ENCODE measurements around the gene STKLD1. TPM values are rescaled to one million over a fixed set of nuclear protein-coding genes. Genes with fewer than 3 reads are reported as not detected.

Gene STKLD1
- total and polyA plus RNA-seq, 2 experiments from 2014 or later = 2.2 to 5.1 TPM

GRCh38 chr9:133436681-133437080 lies 60.5 kb downstream of the STKLD1 start:
- no peak for TF ChIP-seq CTCF (IDR thresholded peaks at IDR 0.05; ENCODE audit: low read depth, low read length)
- DNase-seq (ENCODE audit: low read depth in 1 of 2, low spot score in 1 of 2) = no peak
- Histone ChIP-seq H3K36me3 (no peaks in the 10 kb centered on the region), H3K27ac (no peak overlapping the region), H3K4me1 (ENCODE audit: low read depth) (no peaks in the 10 kb centered on the region), H3K4me3 (no peak overlapping the region), H3K27me3 (no peaks in the 10 kb centered on the region), H3K9me3 (ENCODE audit: low read depth) (no peaks in the 10 kb centered on the region)

GRCh38 chr9:133437753-133438531 lies 61.8 kb downstream of the STKLD1 start:
- Histone ChIP-seq H3K36me3 (no peaks in the 10 kb centered on the region), H3K4me3 (no peak overlapping the region), H3K9me3 (ENCODE audit: low read depth) (no peaks in the 10 kb centered on the region), H3K4me1 (ENCODE audit: low read depth) (no peaks in the 10 kb centered on the region), H3K27ac (no peak overlapping the region), H3K27me3 (no peaks in the 10 kb centered on the region)
- DNase-seq (ENCODE audit: low read depth in 1 of 2, low spot score in 1 of 2) = no peak
- TF ChIP-seq CTCF (IDR thresholded peaks at IDR 0.05; ENCODE audit: low read depth, low read length) = peak; percentile 25

- Histone ChIP-seq H3K9me3 (ENCODE audit: low read depth) (no peaks in the 10 kb centered on the region), H3K4me1 (ENCODE audit: low read depth) (no peaks in the 10 kb centered on the region), H3K27ac (no peak overlapping the region), H3K27me3 (no peaks in the 10 kb centered on the region), H3K36me3 (no peaks in the 10 kb centered on the region), H3K4me3 (no peak overlapping the region)
- TF ChIP-seq CTCF (IDR thresholded peaks at IDR 0.05; ENCODE audit: low read depth, low read length) = no peak
- DNase-seq (ENCODE audit: low read depth in 1 of 2, low spot score in 1 of 2) = no peak
These were observed 63.2 kb downstream of the STKLD1 start for GRCh38 chr9:133439337-133439736.

GRCh38 chr9:133440874-133441273 lies 64.7 kb downstream of the STKLD1 start:
- H3K27ac ChIP-seq = no peak overlapping the region
- no peak for DNase-seq (ENCODE audit: low read depth in 1 of 2, low spot score in 1 of 2)
- no peak for TF ChIP-seq CTCF (IDR thresholded peaks at IDR 0.05; ENCODE audit: low read depth, low read length)

GRCh38 chr9:133441571-133441970 lies 65.4 kb downstream of the STKLD1 start:
- no peak for TF ChIP-seq CTCF (IDR thresholded peaks at IDR 0.05; ENCODE audit: low read depth, low read length)
- Histone ChIP-seq H3K27ac (no peak overlapping the region), H3K27me3 (no peaks in the 10 kb centered on the region), H3K36me3 (no peaks in the 10 kb centered on the region), H3K4me3 (no peak overlapping the region), H3K4me1 (ENCODE audit: low read depth) (no peaks in the 10 kb centered on the region), H3K9me3 (ENCODE audit: low read depth) (no peaks in the 10 kb centered on the region)
- no peak for DNase-seq (ENCODE audit: low read depth in 1 of 2, low spot score in 1 of 2)

More at GRCh38 chr9:133440874-133441273, 64.7 kb downstream of the STKLD1 start:
- Histone ChIP-seq H3K4me3 (no peak overlapping the region), H3K9me3 (ENCODE audit: low read depth) (no peaks in the 10 kb centered on the region), H3K4me1 (ENCODE audit: low read depth) (no peaks in the 10 kb centered on the region), H3K36me3 (no peaks in the 10 kb centered on the region), H3K27me3 (no peaks in the 10 kb centered on the region)
